Measurements from ENCODE around the gene LRRC27.
"Not testable (repeated sequence)": the region's sequence is repeated elsewhere in the genome, so short reads cannot be mapped to it uniquely, and the experiment has no call there.

- not testable (repeated sequence) for TF ChIP-seq POLR2A, CTCF, POLR2AphosphoS5, EP300 (IDR thresholded peaks at IDR 0.05)
These were observed 47.0 kb downstream of the LRRC27 start for GRCh38 chr10:132379026-132379425.
